ENCODE measurements around the gene HOXD9.

Gene HOXD9

GRCh38 chr2:176085861-176086771 is 36.4 kb upstream of the HOXD9 start:
- no peak for DNase-seq (ENCODE audit: low read depth in 2 of 2)

- no peak for DNase-seq (ENCODE audit: low read depth in 2 of 2)
Measured at GRCh38 chr2:176087330-176088047, 35.0 kb upstream of the HOXD9 start.

GRCh38 chr2:176088048-176088936 is 34.2 kb upstream of the HOXD9 start:
- no peak for DNase-seq (ENCODE audit: low read depth in 2 of 2)

- no peak for DNase-seq (ENCODE audit: low read depth in 2 of 2)
Measured at GRCh38 chr2:176088937-176089842, 33.3 kb upstream of the HOXD9 start.

- DNase-seq (ENCODE audit: low read depth in 2 of 2), result no peak
Measured at GRCh38 chr2:176089843-176090395, 32.6 kb upstream of the HOXD9 start.

- no peak for DNase-seq (ENCODE audit: low read depth in 2 of 2)
Measured at GRCh38 chr2:176090862-176091261, 31.7 kb upstream of the HOXD9 start.

- no peak for DNase-seq (ENCODE audit: low read depth in 2 of 2)
Measured at GRCh38 chr2:176091329-176092258, 30.9 kb upstream of the HOXD9 start.

GRCh38 chr2:176092270-176093144 is 30.0 kb upstream of the HOXD9 start, which contains the start of gene HOXD13:
Gene HOXD13 (plus strand): TSS chr2:176092721. CDS start chr2:176092891, 170 bp downstream.
- no peak for DNase-seq (ENCODE audit: low read depth in 2 of 2)

- DNase-seq (ENCODE audit: low read depth in 2 of 2), result no peak
Measured at GRCh38 chr2:176093145-176093897, 29.2 kb upstream of the HOXD9 start.

- DNase-seq (ENCODE audit: low read depth in 2 of 2), result no peak
Measured at GRCh38 chr2:176093898-176094249, 28.6 kb upstream of the HOXD9 start.

GRCh38 chr2:176094349-176094748 is 28.2 kb upstream of the HOXD9 start:
- no peak for DNase-seq (ENCODE audit: low read depth in 2 of 2)

GRCh38 chr2:176095421-176095820 is 27.1 kb upstream of the HOXD9 start:
- DNase-seq (ENCODE audit: low read depth in 2 of 2), result no peak

- no peak for DNase-seq (ENCODE audit: low read depth in 2 of 2)
Measured at GRCh38 chr2:176096243-176096985, 26.1 kb upstream of the HOXD9 start.

GRCh38 chr2:176096986-176097819 is 25.3 kb upstream of the HOXD9 start:
- DNase-seq (ENCODE audit: low read depth in 2 of 2), result peak in 1 of 2 donors; percentile 31

GRCh38 chr2:176097820-176098365 is 24.6 kb upstream of the HOXD9 start:
- DNase-seq (ENCODE audit: low read depth in 2 of 2), result no peak

All from activated CD4-positive, alpha-beta T cell treated with anti-CD3 and anti-CD28 coated beads for 24 hours (primary cell).